ENCODE results near the gene BIRC2. TPM values are rescaled to one million over a fixed set of nuclear protein-coding genes. Genes with fewer than 3 reads are reported as not detected.

BIRC2 gene
- total RNA-seq, 1 donor from 2014 or later, result 69.9 TPM

GRCh38 chr11:102393272-102393730, 46.3 kb downstream of the BIRC2 start:
- H3K36me3 Mint-ChIP-seq (ENCODE audit: low read depth, unreplicated experiment), result peaks cover 17% of the 10 kb centered on the region
- no peak for TF ChIP-seq EZH2 (IDR thresholded peaks at IDR 0.05; ENCODE audit: insufficient read depth, low read length)
- TF ChIP-seq, protein P1, sequence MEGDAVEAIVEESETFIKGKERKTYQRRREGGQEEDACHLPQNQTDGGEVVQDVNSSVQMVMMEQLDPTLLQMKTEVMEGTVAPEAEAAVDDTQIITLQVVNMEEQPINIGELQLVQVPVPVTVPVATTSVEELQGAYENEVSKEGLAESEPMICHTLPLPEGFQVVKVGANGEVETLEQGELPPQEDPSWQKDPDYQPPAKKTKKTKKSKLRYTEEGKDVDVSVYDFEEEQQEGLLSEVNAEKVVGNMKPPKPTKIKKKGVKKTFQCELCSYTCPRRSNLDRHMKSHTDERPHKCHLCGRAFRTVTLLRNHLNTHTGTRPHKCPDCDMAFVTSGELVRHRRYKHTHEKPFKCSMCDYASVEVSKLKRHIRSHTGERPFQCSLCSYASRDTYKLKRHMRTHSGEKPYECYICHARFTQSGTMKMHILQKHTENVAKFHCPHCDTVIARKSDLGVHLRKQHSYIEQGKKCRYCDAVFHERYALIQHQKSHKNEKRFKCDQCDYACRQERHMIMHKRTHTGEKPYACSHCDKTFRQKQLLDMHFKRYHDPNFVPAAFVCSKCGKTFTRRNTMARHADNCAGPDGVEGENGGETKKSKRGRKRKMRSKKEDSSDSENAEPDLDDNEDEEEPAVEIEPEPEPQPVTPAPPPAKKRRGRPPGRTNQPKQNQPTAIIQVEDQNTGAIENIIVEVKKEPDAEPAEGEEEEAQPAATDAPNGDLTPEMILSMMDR (IDR thresholded peaks at IDR 0.05; ENCODE audit: insufficient read depth, low read depth, low read length), result no peak
- H4K20me1 ChIP-seq (ENCODE audit: insufficient read depth, low read length), result peaks cover 42% of the 10 kb centered on the region
- no peak overlapping the region for H3K27ac Mint-ChIP-seq (ENCODE audit: unreplicated experiment)
- H3K9me3 Mint-ChIP-seq (ENCODE audit: unreplicated experiment), result peaks cover under 1% of the 10 kb centered on the region
- no peaks in the 10 kb centered on the region for H3K4me1 ChIP-seq (ENCODE audit: insufficient read depth, low read length)
- H3K36me3 ChIP-seq (ENCODE audit: insufficient read depth, low read length), result peaks cover 21% of the 10 kb centered on the region
- H3K79me2 ChIP-seq (ENCODE audit: insufficient read depth, low read length), result peaks cover 41% of the 10 kb centered on the region
- H3K9me3 ChIP-seq (ENCODE audit: insufficient read depth, low read depth, low read length), result no peaks in the 10 kb centered on the region
- no peak overlapping the region for H2AFZ ChIP-seq (ENCODE audit: low read depth, low read length)
- H3K9ac ChIP-seq (ENCODE audit: low read length), result no peak overlapping the region
- FAIRE-seq, result no peak
- no peak overlapping the region for H3K4me3 Mint-ChIP-seq (ENCODE audit: unreplicated experiment)
- H3K27me3 ChIP-seq (ENCODE audit: insufficient read depth, low read length), result no peaks in the 10 kb centered on the region
- no peak overlapping the region for H3K27ac ChIP-seq (ENCODE audit: low read depth, low read length)
- DNase-seq (ENCODE audit: low read depth), result no peak
- no peaks in the 10 kb centered on the region for H3K27me3 Mint-ChIP-seq (ENCODE audit: low read depth, unreplicated experiment)
- no peak overlapping the region for H3K4me3 ChIP-seq (ENCODE audit: insufficient read depth, low read depth, low read length)
- H3K4me1 Mint-ChIP-seq (ENCODE audit: low read depth, unreplicated experiment), result peaks cover 11% of the 10 kb centered on the region
- no peak overlapping the region for H3K4me2 ChIP-seq (ENCODE audit: low read length)

- Histone ChIP-seq H3K4me1 (ENCODE audit: insufficient read depth, low read length) (no peaks in the 10 kb centered on the region), H3K27me3 (ENCODE audit: insufficient read depth, low read length) (no peaks in the 10 kb centered on the region), H3K9ac (ENCODE audit: low read length) (no peak overlapping the region), H3K36me3 (ENCODE audit: insufficient read depth, low read length) (peaks cover 16% of the 10 kb centered on the region), H3K9me3 (ENCODE audit: insufficient read depth, low read depth, low read length) (no peaks in the 10 kb centered on the region), H3K79me2 (ENCODE audit: insufficient read depth, low read length) (peaks cover 49% of the 10 kb centered on the region), H4K20me1 (ENCODE audit: insufficient read depth, low read length) (peaks cover 39% of the 10 kb centered on the region), H3K27ac (ENCODE audit: low read depth, low read length) (no peak overlapping the region), H2AFZ (ENCODE audit: low read depth, low read length) (no peak overlapping the region), H3K4me2 (ENCODE audit: low read length) (no peak overlapping the region), H3K4me3 (ENCODE audit: insufficient read depth, low read depth, low read length) (no peak overlapping the region)
- Mint-ChIP-seq H3K4me1 (ENCODE audit: low read depth, unreplicated experiment) (peaks cover 7% of the 10 kb centered on the region), H3K4me3 (ENCODE audit: unreplicated experiment) (no peak overlapping the region), H3K27ac (ENCODE audit: unreplicated experiment) (peak overlapping the region; percentile 14), H3K36me3 (ENCODE audit: low read depth, unreplicated experiment) (peaks cover 9% of the 10 kb centered on the region), H3K27me3 (ENCODE audit: low read depth, unreplicated experiment) (no peaks in the 10 kb centered on the region), H3K9me3 (ENCODE audit: unreplicated experiment) (no peaks in the 10 kb centered on the region)
- FAIRE-seq, result no peak
- DNase-seq (ENCODE audit: low read depth), result no peak
- TF ChIP-seq, protein P1 (IDR thresholded peaks at IDR 0.05; ENCODE audit: insufficient read depth, low read depth, low read length), result no peak
- no peak for TF ChIP-seq EZH2 (IDR thresholded peaks at IDR 0.05; ENCODE audit: insufficient read depth, low read length)
Observed at GRCh38 chr11:102395720-102396393, 48.8 kb downstream of the BIRC2 start.

Data from astrocyte (in vitro differentiated cells and primary cell).